Measurements from ENCODE around the gene COL23A1. TPM values are rescaled to one million over a fixed set of nuclear protein-coding genes. Genes with fewer than 3 reads are reported as not detected.

The COL23A1 gene
- total RNA-seq, 1 experiment from 2014 or later, result 0.18 TPM

DNA sequence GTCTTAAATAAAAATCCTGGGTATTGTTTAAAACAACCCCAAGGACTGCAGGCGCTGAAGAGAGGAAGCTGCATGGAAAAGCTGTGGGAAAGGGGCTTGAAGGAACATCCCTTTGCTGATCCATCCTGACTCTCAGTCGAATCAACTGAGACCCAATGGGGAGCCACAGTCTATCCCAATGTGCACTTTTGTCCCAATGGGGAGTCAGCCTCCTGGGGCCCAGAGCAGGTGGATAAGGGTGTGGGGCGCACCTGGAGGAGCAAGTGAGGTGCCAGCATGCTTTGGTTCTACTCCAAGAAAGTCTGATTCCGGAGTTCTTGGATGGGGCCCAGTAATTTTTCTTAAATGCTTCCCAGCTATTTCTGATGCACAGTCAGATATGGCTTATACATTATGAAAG, 118.1 kb downstream of the COL23A1 start:
- H3K36me3 Mint-ChIP-seq (ENCODE audit: insufficient read depth, unreplicated experiment), result no peaks in the 10 kb centered on the region
- CTCF ChIA-PET, result interaction anchor here (1.5 kb wide), 1 partner anchor 10 kb away, joined by 6 read pairs; no protein-coding TSS in a partner anchor
- DNase-seq, result no peak

DNA sequence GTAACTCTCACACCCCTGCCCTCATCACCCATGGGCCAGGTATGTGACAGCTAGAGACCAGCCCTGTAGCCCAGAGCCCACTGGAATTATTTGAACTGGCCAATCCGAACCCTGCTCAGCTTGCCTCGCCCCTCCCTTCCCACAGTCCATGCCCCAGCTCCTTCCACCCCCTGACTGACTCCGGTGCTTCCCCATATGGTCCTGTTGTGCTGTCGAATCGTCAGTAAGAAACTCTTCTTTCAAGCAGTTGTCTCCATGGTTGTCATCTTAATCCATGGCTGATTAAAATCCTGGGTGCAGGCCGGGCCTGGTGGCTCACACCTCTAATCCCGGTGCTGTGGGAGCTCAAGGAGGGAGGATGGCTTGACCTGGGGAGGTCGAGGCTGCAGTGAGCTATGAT, 118.5 kb downstream of the COL23A1 start:
- H3K4me1 ChIP-seq, result peaks cover 25% of the 10 kb centered on the region
- ChIA-PET POLR2A (no interaction called here), CTCF (interaction anchor here (1.5 kb wide), 1 partner anchor 10 kb away, joined by 6 read pairs; no protein-coding TSS in a partner anchor)
- Mint-ChIP-seq H3K4me3 (ENCODE audit: unreplicated experiment) (no peak overlapping the region), H3K4me1 (ENCODE audit: low read depth, unreplicated experiment) (peaks cover 28% of the 10 kb centered on the region), H3K27ac (ENCODE audit: unreplicated experiment) (no peak overlapping the region), H3K9me3 (ENCODE audit: unreplicated experiment) (no peaks in the 10 kb centered on the region), H3K36me3 (ENCODE audit: insufficient read depth, unreplicated experiment) (no peaks in the 10 kb centered on the region), H3K27me3 (ENCODE audit: insufficient read depth, unreplicated experiment) (no peaks in the 10 kb centered on the region)
- no TSS peak for BruUV-seq (replicated peaks)
- no peaks in the 10 kb centered on the region for H3K36me3 ChIP-seq (ENCODE audit: control insufficient read depth, insufficient read depth, low read length)
- no peak for DNase-seq
- intact Hi-C loops (cut with micrococcal nuclease; ENCODE audit: unreplicated experiment), result no loop called here
- TF ChIP-seq, protein P1, sequence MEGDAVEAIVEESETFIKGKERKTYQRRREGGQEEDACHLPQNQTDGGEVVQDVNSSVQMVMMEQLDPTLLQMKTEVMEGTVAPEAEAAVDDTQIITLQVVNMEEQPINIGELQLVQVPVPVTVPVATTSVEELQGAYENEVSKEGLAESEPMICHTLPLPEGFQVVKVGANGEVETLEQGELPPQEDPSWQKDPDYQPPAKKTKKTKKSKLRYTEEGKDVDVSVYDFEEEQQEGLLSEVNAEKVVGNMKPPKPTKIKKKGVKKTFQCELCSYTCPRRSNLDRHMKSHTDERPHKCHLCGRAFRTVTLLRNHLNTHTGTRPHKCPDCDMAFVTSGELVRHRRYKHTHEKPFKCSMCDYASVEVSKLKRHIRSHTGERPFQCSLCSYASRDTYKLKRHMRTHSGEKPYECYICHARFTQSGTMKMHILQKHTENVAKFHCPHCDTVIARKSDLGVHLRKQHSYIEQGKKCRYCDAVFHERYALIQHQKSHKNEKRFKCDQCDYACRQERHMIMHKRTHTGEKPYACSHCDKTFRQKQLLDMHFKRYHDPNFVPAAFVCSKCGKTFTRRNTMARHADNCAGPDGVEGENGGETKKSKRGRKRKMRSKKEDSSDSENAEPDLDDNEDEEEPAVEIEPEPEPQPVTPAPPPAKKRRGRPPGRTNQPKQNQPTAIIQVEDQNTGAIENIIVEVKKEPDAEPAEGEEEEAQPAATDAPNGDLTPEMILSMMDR (IDR thresholded peaks at IDR 0.05; ENCODE audit: insufficient read depth in 1 of 2, low read depth in 1 of 2, low read length in 1 of 2, severe bottlenecking in 1 of 2, unreplicated experiment in 1 of 2), result no peak
- H3K9me3 ChIP-seq, result no peaks in the 10 kb centered on the region; the same call in 1 of the 2 replicates
- no peak overlapping the region for H3K4me3 ChIP-seq (ENCODE audit: low read depth, low read length)
- no peaks in the 10 kb centered on the region for H3K27me3 ChIP-seq (replicated peaks; ENCODE audit: control insufficient read depth, insufficient read depth, low read length)

More for the DNA sequence above, 118.1 kb downstream of the COL23A1 start:
- Mint-ChIP-seq H3K9me3 (ENCODE audit: unreplicated experiment) (no peaks in the 10 kb centered on the region), H3K4me1 (ENCODE audit: low read depth, unreplicated experiment) (peaks cover 28% of the 10 kb centered on the region), H3K27ac (ENCODE audit: unreplicated experiment) (no peak overlapping the region), H3K4me3 (ENCODE audit: unreplicated experiment) (no peak overlapping the region), H3K27me3 (ENCODE audit: insufficient read depth, unreplicated experiment) (no peaks in the 10 kb centered on the region)
- H3K27me3 ChIP-seq (replicated peaks; ENCODE audit: control insufficient read depth, insufficient read depth, low read length), result no peaks in the 10 kb centered on the region
- TF ChIP-seq, protein P1 (IDR thresholded peaks at IDR 0.05; ENCODE audit: insufficient read depth in 1 of 2, low read depth in 1 of 2, low read length in 1 of 2, severe bottlenecking in 1 of 2, unreplicated experiment in 1 of 2), result no peak
- intact Hi-C loops (cut with micrococcal nuclease; ENCODE audit: unreplicated experiment), result no loop called here
- no peaks in the 10 kb centered on the region for H3K36me3 ChIP-seq (ENCODE audit: control insufficient read depth, insufficient read depth, low read length)
- POLR2A ChIA-PET, result no interaction called here
- H3K9me3 ChIP-seq, result no peaks in the 10 kb centered on the region; the same call in 1 of the 2 replicates
- H3K4me3 ChIP-seq (ENCODE audit: low read depth, low read length), result no peak overlapping the region
- BruUV-seq (replicated peaks), result no TSS peak
- peaks cover 25% of the 10 kb centered on the region for H3K4me1 ChIP-seq

DNA sequence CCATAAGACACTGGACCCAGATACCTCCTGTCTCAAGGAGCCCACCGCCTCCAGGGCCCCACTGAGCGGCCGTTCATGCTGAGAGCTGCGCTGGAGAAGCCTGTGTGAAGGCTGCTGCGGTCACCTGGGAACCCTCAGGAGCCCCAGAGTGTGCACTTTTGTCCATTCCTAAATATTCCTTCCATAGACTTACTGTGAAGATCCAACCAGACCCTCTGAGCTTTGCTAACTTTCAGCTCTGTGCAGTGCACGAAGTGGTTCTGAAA, 119.5 kb downstream of the COL23A1 start:
- Histone ChIP-seq H3K36me3 (ENCODE audit: control insufficient read depth, insufficient read depth, low read length) (no peaks in the 10 kb centered on the region), H3K27me3 (replicated peaks; ENCODE audit: control insufficient read depth, insufficient read depth, low read length) (no peaks in the 10 kb centered on the region), H3K4me3 (ENCODE audit: low read depth, low read length) (no peak overlapping the region), H3K4me1 (peaks cover 16% of the 10 kb centered on the region), H3K9me3 (no peaks in the 10 kb centered on the region; the same call in 1 of the 2 replicates)
- H3K27me3 Mint-ChIP-seq (ENCODE audit: insufficient read depth, unreplicated experiment), result no peaks in the 10 kb centered on the region
- POLR2A ChIA-PET, result no interaction called here
- intact Hi-C loops (cut with micrococcal nuclease; ENCODE audit: unreplicated experiment), result no loop called here
- no peaks in the 10 kb centered on the region for H3K36me3 Mint-ChIP-seq (ENCODE audit: insufficient read depth, unreplicated experiment)
- DNase-seq, result no peak
- H3K4me1 Mint-ChIP-seq (ENCODE audit: low read depth, unreplicated experiment), result peaks cover 29% of the 10 kb centered on the region
- H3K4me3 Mint-ChIP-seq (ENCODE audit: unreplicated experiment), result no peak overlapping the region
- no TSS peak for BruUV-seq (replicated peaks)
- TF ChIP-seq, protein P1 (IDR thresholded peaks at IDR 0.05; ENCODE audit: insufficient read depth in 1 of 2, low read depth in 1 of 2, low read length in 1 of 2, severe bottlenecking in 1 of 2, unreplicated experiment in 1 of 2), result no peak
- no peaks in the 10 kb centered on the region for H3K9me3 Mint-ChIP-seq (ENCODE audit: unreplicated experiment)
- no peak overlapping the region for H3K27ac Mint-ChIP-seq (ENCODE audit: unreplicated experiment)
- CTCF ChIA-PET, result interaction anchor here (1.5 kb wide), 1 partner anchor 9 kb away, joined by 6 read pairs; no protein-coding TSS in a partner anchor

Data from Caco-2 (cell line).